NT2/D1 (cell line): ENCODE measurements around the gene C4orf50.

ENCODE experiments used
- YY1 ChIP-seq: IDR thresholded peaks from 2 replicates; pipeline ENCODE4 v1.6.1; 2011; ENCODE audit not compliant: insufficient read length, insufficient read depth
- ZNF274 ChIP-seq: IDR thresholded peaks from 2 replicates; pipeline ENCODE4 v1.6.1; 2011; ENCODE audit warnings: mild to moderate bottlenecking, low read depth, low read length

DNA sequence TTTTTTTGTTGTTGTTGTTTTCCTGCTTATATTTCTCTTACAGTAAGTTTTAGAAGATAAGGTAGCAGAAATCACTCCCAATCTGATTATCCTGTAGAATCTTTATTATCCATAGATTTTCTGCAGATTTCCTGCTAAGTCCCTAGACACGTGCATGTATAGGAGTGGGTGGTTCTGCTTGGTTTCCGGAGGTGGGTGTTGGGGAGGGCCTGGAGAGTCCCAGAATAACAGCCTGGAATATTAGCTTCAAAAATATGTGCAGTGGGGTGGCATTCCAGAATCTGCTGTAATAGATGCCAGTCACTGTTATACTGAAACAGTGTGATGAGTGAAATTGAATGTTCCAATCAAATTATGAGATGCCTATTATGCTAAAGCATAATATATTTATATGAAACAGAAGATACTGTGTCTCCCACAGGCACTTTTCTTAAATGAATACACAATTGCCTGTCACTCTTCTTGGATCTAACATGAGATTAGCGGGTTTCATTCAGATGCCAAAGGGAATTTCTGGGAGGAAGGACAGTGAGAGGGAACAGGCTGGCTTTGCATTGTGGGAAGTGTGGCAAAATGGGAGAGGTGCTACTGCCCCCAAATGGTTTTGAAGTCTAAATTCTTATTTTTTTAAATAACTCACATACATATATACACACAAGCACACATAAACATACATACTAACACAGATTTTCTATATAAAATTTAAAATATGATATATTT, 37.6 kb downstream of the C4orf50 start:
- no peak for TF ChIP-seq YY1
- TF ChIP-seq ZNF274: no peak
